Ascending aorta (tissue), 2 donors: Measurements from ENCODE around the gene RAPH1. TPM values are rescaled to one million over a fixed set of nuclear protein-coding genes. Genes with fewer than 3 reads are reported as not detected.

ENCODE experiments used
- DNase-seq, 2 donors: peaks; one replicate each; pipeline ENCODE4 v3.0.0-alpha.2; 2019; ENCODE audit warnings: low spot score in 2 of 2
- H3K27ac ChIP-seq, 2 donors: fragments of 200-600 bp; sonication (generic); one replicate each; pipeline ENCODE4 v1.5.1; 2016 to 2017; ENCODE audit warnings: mild to moderate bottlenecking in 1 of 2
- H3K27me3 ChIP-seq: fragments of 200-600 bp; sonication (generic); one replicate; pipeline ENCODE4 v1.5.1; 2017
- H3K36me3 ChIP-seq, 2 donors: fragments of 200-600 bp; sonication (generic); one replicate each; pipeline ENCODE4 v1.5.1; 2016
- H3K4me1 ChIP-seq, 2 donors: fragments of 200-600 bp; sonication (generic); one replicate each; pipeline ENCODE4 v1.5.1; 2016 to 2017; ENCODE audit warnings: mild to moderate bottlenecking in 1 of 2
- H3K4me3 ChIP-seq, 2 donors: fragments of 200-600 bp; sonication (generic); one replicate each; pipeline ENCODE4 v1.5.1; 2016 to 2017; ENCODE audit warnings: mild to moderate bottlenecking in 1 of 2
- H3K9me3 ChIP-seq, 2 donors: fragments of 200-600 bp; sonication (generic); one replicate each; pipeline ENCODE4 v1.5.1; 2016
- CTCF ChIP-seq, 3 experiments: fragments of 200-600 bp in 2 of 3; fragments of 450-650 bp in 1 of 3; sonication (generic) in 2 of 3; IDR thresholded peaks; one replicate each; pipeline ENCODE4 v1.5.1; 2016 to 2019; ENCODE audit warnings: antibody characterized with exemption in 3 of 3, mild to moderate bottlenecking in 1 of 3, moderate library complexity in 1 of 3
- intact Hi-C: fragments of 100-400 bp; cut with DNase I; formaldehyde crosslinking; loops from one replicate; pipeline ENCODE4 v1.15.1; 2023
- total RNA-seq: library from RNA; depleted of rRNA; stranded (reverse); fragments of >200 nt; gene quantifications from one replicate; pipeline ENCODE4 v1.1.0, GENCODE V29; 2016

RAPH1 gene
- total RNA-seq, 1 donor from 2014 or later = 49.8 TPM

GRCh38 chr2:203450561-203450960 lies 84.5 kb downstream of the RAPH1 start:
- TF ChIP-seq CTCF (IDR thresholded peaks at IDR 0.05) = no peak
- no peak for DNase-seq
- Histone ChIP-seq H3K4me3 (no peak overlapping the region), H3K27ac (no peak overlapping the region), H3K36me3 (peaks cover 46 to 48% of the 10 kb centered on the region in 2 donors), H3K9me3 (no peaks in the 10 kb centered on the region), H3K27me3 (no peaks in the 10 kb centered on the region), H3K4me1 (peaks cover 0 to 2% of the 10 kb centered on the region in 2 donors)
- intact Hi-C loops = loop anchor here (5.0 kb wide), 1 partner anchor 123 kb away; the partner anchor contains the start of gene ABI2

DNA sequence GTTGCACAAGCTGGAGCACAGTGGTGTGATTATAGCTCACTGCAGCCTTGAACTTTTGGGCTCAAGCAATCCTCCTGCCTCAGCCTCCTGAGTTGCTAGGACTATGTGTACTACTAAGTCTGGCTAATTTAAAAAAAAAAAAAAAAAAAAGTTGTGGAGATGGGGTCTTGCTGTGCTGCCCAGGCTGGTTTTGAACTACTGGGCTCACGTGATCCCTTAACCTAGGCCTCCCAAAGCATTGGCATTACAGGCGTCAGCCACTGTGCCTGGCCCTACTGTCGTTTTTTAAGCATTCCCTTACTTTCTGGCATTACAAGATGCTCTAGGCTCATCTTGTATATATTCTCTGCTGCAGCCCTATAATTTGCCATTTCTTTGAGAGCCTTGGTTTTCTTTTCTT lies 88.3 kb downstream of the RAPH1 start:
- Histone ChIP-seq H3K36me3 (peaks cover 30 to 85% of the 10 kb centered on the region in 2 donors), H3K9me3 (no peaks in the 10 kb centered on the region), H3K4me1 (no peaks in the 10 kb centered on the region), H3K27me3 (no peaks in the 10 kb centered on the region), H3K4me3 (no peak overlapping the region), H3K27ac (no peak overlapping the region)
- intact Hi-C loops = no loop called here
- TF ChIP-seq CTCF (IDR thresholded peaks at IDR 0.05) = no peak
- no peak for DNase-seq

DNA sequence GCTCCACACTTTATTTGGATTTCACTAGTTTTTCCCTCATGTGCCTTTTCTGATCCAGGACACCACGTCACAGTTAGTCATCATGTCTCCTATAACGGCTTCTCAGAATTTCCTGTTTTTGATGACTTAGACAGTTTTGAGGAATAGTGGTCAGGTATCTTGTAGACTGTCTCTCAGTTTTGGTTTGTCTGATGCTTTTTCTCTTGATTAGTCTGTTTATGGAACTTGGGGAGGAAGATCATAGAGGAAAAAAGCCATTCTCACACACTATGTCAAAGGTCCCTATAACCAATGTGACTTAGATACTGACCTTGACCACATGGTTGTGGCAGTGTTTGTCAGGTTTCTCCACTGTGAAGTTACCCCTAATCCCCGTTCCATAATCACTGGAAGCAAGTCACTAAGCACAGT lies 89.0 kb downstream of the RAPH1 start:
- Histone ChIP-seq H3K27me3 (no peaks in the 10 kb centered on the region), H3K4me1 (no peaks in the 10 kb centered on the region), H3K36me3 (peaks cover 29 to 86% of the 10 kb centered on the region in 2 donors), H3K9me3 (no peaks in the 10 kb centered on the region), H3K4me3 (no peak overlapping the region), H3K27ac (no peak overlapping the region)
- intact Hi-C loops = no loop called here
- no peak for DNase-seq
- no peak for TF ChIP-seq CTCF (IDR thresholded peaks at IDR 0.05)

- no peak overlapping the region for H3K4me3 ChIP-seq
- H3K9me3 ChIP-seq = no peaks in the 10 kb centered on the region
- no peak for DNase-seq
- peaks cover 36 to 91% of the 10 kb centered on the region in 2 donors for H3K36me3 ChIP-seq
- H3K27me3 ChIP-seq = no peaks in the 10 kb centered on the region
- intact Hi-C loops = no loop called here
- no peak for TF ChIP-seq CTCF (IDR thresholded peaks at IDR 0.05)
- H3K4me1 ChIP-seq = no peaks in the 10 kb centered on the region
- no peak overlapping the region for H3K27ac ChIP-seq
These were observed 90.4 kb downstream of the RAPH1 start for GRCh38 chr2:203444738-203445137.

DNA sequence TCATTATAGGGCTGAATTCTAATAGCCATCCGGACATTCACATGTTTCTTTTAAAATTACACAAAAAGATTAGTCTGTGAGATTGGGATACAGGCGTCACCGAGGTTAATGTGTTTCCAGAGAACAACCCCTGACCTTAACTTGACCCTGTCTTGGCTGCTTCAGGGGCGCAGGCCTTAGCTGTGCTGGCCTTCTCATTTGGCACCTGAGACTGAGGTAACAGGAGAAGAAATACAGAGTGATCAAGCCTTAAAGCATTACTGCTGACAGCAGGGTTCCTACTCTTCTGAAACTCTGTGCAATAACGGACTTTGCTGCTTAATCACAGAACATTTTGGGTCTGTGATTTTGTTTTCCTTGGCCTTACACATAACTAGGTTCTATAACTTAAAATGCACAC lies 92.6 kb downstream of the RAPH1 start:
- H3K4me1 ChIP-seq = no peaks in the 10 kb centered on the region
- H3K27ac ChIP-seq = no peak overlapping the region
- no peak for DNase-seq
- H3K9me3 ChIP-seq = no peaks in the 10 kb centered on the region
- no peak for TF ChIP-seq CTCF (IDR thresholded peaks at IDR 0.05)
- H3K36me3 ChIP-seq = peaks cover 40 to 83% of the 10 kb centered on the region in 2 donors
- intact Hi-C loops = no loop called here
- no peak overlapping the region for H3K4me3 ChIP-seq
- no peaks in the 10 kb centered on the region for H3K27me3 ChIP-seq

DNA sequence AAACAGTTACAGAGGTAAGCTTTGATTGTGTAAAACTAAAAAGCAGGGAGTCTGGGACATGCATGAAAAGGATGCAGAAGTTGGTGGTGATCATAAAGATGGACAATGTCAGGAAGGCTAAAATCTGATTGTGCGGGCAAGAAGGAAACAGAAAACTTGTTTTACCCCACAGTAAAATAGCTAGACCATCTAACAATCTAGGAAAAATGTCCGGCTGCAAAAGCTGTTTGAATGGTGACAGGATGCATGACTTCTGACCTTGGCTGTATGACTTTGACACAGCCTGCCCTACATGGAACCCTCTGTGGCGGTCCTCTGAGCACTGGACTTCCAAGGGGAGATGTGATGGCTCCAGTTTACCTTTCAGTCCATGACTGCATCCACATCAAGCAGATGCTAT lies 93.6 kb downstream of the RAPH1 start:
- H3K4me1 ChIP-seq = no peaks in the 10 kb centered on the region
- H3K9me3 ChIP-seq = no peaks in the 10 kb centered on the region
- H3K27me3 ChIP-seq = no peaks in the 10 kb centered on the region
- no peak overlapping the region for H3K4me3 ChIP-seq
- intact Hi-C loops = no loop called here
- DNase-seq = no peak
- H3K27ac ChIP-seq = no peak overlapping the region
- peaks cover 38 to 78% of the 10 kb centered on the region in 2 donors for H3K36me3 ChIP-seq
- no peak for TF ChIP-seq CTCF (IDR thresholded peaks at IDR 0.05)
